Motor neuron (in vitro differentiated cells): ENCODE data around the gene CLDN10. TPM values are rescaled to one million over a fixed set of nuclear protein-coding genes. Genes with fewer than 3 reads are reported as not detected.

Experiments used
- ATAC-seq, 8 experiments: fragments of 200-7000 bp; cut with Tn5 transposase; replicated peaks in 6 of 8; 2 replicates each; pipeline ENCODE4 v1.8.0; 2021; ENCODE audit warnings: mild to moderate bottlenecking in 8 of 8, moderate library complexity in 8 of 8
- H3K27ac ChIP-seq, 2 donors: fragments of 250-450 bp; sonication (Bioruptor Pico); 2 replicates each; pipeline ENCODE4 v1.9.0; 2021; ENCODE audit warnings: antibody characterized with exemption in 2 of 2, mild to moderate bottlenecking in 2 of 2, moderate library complexity in 1 of 2
- H3K4me1 ChIP-seq, 2 donors: fragments of 250-450 bp; sonication (Bioruptor Pico); replicated peaks in 1 of 2; 2 replicates each; pipeline ENCODE4 v1.6.1; 2021; ENCODE audit warnings: antibody characterized with exemption in 2 of 2, mild to moderate bottlenecking in 2 of 2, moderate library complexity in 1 of 2
- H3K4me3 ChIP-seq, 5 donors: fragments of 250-450 bp; sonication (Bioruptor Pico); 2 replicates each; pipeline ENCODE4 v1.9.0; 2021; ENCODE audit warnings: antibody characterized with exemption in 5 of 5, mild to moderate bottlenecking in 5 of 5, moderate library complexity in 4 of 5
- WGBS, 10 experiments: fragments of 450-650 bp; shearing (Covaris generic); methylation state at CpG; one replicate each; pipeline ENCODE4 v1.0.0; 2022; 5-methylcytosine and 5-hydroxymethylcytosine counted together
- in situ Hi-C, 9 experiments: fragments of 400-800 bp; cut with MboI; loops; one replicate each; pipeline ENCODE4 v1.15.0; 2021; ENCODE audit warnings: low sequenced_read_pairs in 9 of 9, low pct_unique_long_range_greater_than_20kb in 2 of 9; ENCODE audit not compliant: unreplicated experiment in 9 of 9
- total RNA-seq, 8 experiments: library from RNA; unstranded; fragments of 300-600 nt; gene quantifications; 2 replicates each; pipeline versions ENCODE4 v1.2.3 to v1.2.4, GENCODE V29; 2022

CLDN10 gene
- total RNA-seq, 8 experiments from 2014 or later: 0.58 to 8.9 (median 1.7) TPM; not detected in 2

- ATAC-seq: no peak
- 29 to 100% (median 65%) methylated on average over 1 of the region's 1 CpG; no CpG with 5 or more reads in 2 of the 10 experiments for WGBS, 10 experiments
- no peak overlapping the region for H3K27ac ChIP-seq
- H3K4me3 ChIP-seq: no peak overlapping the region
- H3K4me1 ChIP-seq: no peaks in the 10 kb centered on the region
- in situ Hi-C loops: no loop called here
Observed at GRCh38 chr13:95607366-95607765, 54.8 kb downstream of the CLDN10 start.

DNA sequence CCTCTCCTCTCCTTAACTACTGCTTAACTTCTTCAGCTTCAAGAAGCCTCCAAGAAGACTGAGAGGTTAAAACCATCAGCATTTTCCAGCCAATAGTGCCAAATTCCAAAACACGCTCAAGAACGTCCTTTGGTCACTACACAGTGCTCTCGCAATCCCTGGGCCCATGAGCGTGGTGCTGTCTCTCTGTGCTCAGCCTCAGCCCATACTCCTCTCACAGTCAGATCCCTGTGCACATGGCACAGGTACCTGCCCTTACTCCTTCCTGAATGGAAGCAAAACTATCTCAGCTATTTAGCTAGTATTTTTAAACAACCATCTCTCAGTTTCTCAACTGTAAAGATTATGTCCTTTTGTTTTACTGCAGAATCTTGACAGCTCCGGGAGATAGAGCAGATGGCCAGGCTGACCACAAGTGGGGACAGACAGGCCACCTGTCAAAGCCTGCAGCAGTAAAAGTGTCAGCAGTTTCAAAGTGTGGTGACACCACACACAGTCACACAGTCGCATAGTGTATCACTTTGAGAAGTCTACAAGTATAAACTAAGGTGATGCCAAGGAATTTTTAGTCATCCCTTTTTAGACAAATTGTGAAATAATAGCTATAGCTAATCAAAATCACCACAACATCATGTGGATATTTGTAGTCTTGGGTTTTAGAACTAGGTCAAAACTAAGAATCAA is 56.3 kb downstream of the CLDN10 start:
- in situ Hi-C loops: no loop called here
- Histone ChIP-seq H3K27ac (no peak overlapping the region), H3K4me3 (no peak overlapping the region), H3K4me1 (no peaks in the 10 kb centered on the region)
- ATAC-seq: no peak
- 50 to 100% (median 89%) methylated on average over 1 to 6 of the region's 6 CpGs for WGBS, 10 experiments

GRCh38 chr13:95614641-95615245 is 62.2 kb downstream of the CLDN10 start:
- Histone ChIP-seq H3K27ac (no peak overlapping the region), H3K4me3 (no peak overlapping the region), H3K4me1 (no peaks in the 10 kb centered on the region)
- ATAC-seq: no peak
- in situ Hi-C loops: no loop called here
- WGBS, 10 experiments: 91 to 100% (median 96%) methylated on average over 1 to 7 of the region's 7 CpGs; no CpG with 5 or more reads in 1 of the 10 experiments

- Histone ChIP-seq H3K4me1 (no peaks in the 10 kb centered on the region), H3K27ac (no peak overlapping the region), H3K4me3 (no peak overlapping the region)
- no peak for ATAC-seq
- WGBS, 10 experiments: 100% methylated on average over 1 of the region's 3 CpGs; no CpG with 5 or more reads in 8 of the 10 experiments
- in situ Hi-C loops: no loop called here
Observed at GRCh38 chr13:95615539-95615938, 63.0 kb downstream of the CLDN10 start.

GRCh38 chr13:95620030-95620824 is 67.7 kb downstream of the CLDN10 start:
- H3K4me1 ChIP-seq: no peaks in the 10 kb centered on the region
- H3K4me3 ChIP-seq: no peak overlapping the region
- in situ Hi-C loops: no loop called here
- H3K27ac ChIP-seq: no peak overlapping the region
- peak in 3 of 8 experiments; percentile 31 to 73 (median 73) for ATAC-seq
- 50 to 100% (median 78%) methylated on average over 1 to 2 of the region's 2 CpGs; no CpG with 5 or more reads in 4 of the 10 experiments for WGBS, 10 experiments

- 86 to 100% (median 93%) methylated on average over 3 to 9 of the region's 10 CpGs; no CpG with 5 or more reads in 3 of the 10 experiments for WGBS, 10 experiments
- Histone ChIP-seq H3K27ac (no peak overlapping the region), H3K4me3 (no peak overlapping the region), H3K4me1 (no peaks in the 10 kb centered on the region)
- in situ Hi-C loops: no loop called here
- no peak for ATAC-seq
Observed at GRCh38 chr13:95620825-95621498, 68.4 kb downstream of the CLDN10 start.

DNA sequence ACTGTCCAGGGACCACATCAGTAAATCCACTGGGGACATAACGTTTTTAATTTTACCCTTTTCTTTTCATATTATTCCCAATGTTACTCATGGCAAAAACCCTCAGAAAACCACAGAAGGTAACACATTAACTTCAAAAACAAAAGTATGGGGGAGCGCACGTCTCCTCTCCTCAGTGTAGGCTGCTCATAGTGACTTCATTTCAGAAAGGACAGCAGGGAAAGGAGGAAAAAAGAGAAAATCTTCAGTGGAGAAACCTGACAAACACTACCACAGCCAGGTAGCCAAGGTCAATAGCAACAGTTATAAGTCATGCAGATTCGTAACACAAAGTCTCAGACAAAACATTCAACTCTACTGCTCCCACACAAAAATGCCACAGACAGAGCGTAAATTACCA is 70.6 kb downstream of the CLDN10 start:
- no peak overlapping the region for H3K4me3 ChIP-seq
- in situ Hi-C loops: no loop called here
- ATAC-seq: no peak
- 31 to 61% (median 48%) methylated on average over 2 to 5 of the region's 5 CpGs; no CpG with 5 or more reads in 2 of the 10 experiments for WGBS, 10 experiments
- no peaks in the 10 kb centered on the region for H3K4me1 ChIP-seq
- H3K27ac ChIP-seq: no peak overlapping the region

DNA sequence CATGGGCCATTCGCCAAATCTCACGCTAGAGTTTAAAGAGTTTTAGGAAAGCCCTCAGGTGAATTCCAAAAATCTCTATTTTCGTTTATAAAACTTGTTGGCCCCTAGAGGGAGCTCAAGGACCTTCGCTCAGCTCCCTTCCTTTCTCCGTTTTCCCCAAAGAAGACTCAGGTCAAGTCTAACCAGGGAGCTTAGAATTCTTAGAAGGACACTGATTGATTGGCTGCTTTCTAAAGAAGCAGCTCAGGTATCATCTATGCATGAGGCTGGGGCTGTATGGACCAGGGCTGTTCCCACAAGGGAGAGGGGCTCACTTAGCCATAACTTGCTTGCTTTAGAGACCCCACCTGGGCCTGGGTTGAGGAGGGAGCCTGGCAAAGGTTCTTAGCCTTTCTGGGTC is 71.5 kb downstream of the CLDN10 start:
- in situ Hi-C loops: no loop called here
- Histone ChIP-seq H3K4me1 (no peaks in the 10 kb centered on the region), H3K27ac (no peak overlapping the region), H3K4me3 (no peak overlapping the region)
- WGBS, 10 experiments: 16 to 83% (median 46%) methylated on average over 1 to 5 of the region's 5 CpGs; no CpG with 5 or more reads in 1 of the 10 experiments
- ATAC-seq: peak in 2 of 8 experiments; percentile 19 to 71

DNA sequence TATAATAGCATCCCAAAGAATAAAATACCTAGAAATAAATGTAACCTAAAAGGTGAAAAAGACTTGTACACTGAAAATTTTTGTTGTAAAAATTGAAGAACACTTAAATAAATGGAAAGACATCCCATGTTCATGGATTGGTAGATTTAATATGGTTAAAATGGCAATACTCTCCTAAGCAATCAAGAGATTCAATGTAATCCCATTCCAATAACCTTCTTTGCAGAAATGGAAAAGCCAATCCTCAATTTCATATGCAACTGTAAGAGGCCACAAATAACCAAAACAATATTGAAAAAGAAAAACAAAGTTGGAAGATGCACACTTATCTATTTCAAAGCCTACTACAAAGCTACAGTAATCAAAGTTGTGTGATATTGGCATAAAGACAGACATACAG is 74.2 kb downstream of the CLDN10 start:
- ATAC-seq: no peak
- Histone ChIP-seq H3K4me1 (no peaks in the 10 kb centered on the region), H3K27ac (no peak overlapping the region), H3K4me3 (no peak overlapping the region)
- in situ Hi-C loops: loop anchor here in 1 of 9 experiments (25.0 kb wide), 1 partner anchor 211 kb away; no protein-coding TSS in a partner anchor

DNA sequence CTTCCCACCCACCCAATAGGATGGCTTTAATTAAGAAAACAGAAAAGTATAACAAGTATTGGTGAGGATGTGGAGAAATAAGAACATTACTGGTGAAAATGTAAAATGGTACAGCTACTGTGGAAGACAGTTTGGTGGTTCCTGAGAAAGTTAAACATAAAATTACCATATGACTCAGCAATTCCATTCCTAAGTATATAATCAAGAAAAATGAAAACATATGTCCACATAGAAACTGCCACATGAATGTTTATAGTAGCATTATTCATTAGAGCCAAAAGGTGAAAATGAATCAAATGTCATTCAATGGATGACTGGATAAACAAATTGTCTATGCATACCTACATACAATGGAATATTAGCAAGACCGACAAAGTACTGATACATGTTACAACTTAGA is 75.1 kb downstream of the CLDN10 start:
- Histone ChIP-seq H3K4me1 (no peaks in the 10 kb centered on the region), H3K4me3 (no peak overlapping the region), H3K27ac (no peak overlapping the region)
- in situ Hi-C loops: loop anchor here in 1 of 9 experiments (25.0 kb wide), 1 partner anchor 210 kb away; no protein-coding TSS in a partner anchor
- ATAC-seq: peak in 3 of 8 experiments; percentile 84 to 87 (median 85)
- WGBS, 10 experiments: 0 to 100% (median 100%) methylated on average over 1 of the region's 1 CpG; no CpG with 5 or more reads in 1 of the 10 experiments

DNA sequence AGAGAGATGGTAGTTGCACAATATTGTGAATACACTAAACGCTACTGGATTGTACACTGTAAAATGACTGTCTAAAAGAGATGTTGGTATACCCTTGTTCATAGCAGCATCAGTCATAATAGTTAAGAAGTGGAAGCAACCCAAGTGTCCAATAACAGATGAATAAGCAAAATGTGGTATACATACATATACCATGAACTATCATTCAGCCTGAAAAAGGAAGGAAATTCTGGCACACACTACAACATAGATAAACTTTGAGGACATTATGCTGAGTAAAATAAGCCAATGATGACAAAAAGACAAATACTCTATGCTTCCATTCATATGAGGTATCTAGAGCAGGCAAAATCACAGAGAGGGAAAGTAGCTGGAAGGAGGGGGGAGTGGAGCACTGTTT is 76.0 kb downstream of the CLDN10 start:
- in situ Hi-C loops: loop anchor here in 1 of 9 experiments (25.0 kb wide), 1 partner anchor 209 kb away; no protein-coding TSS in a partner anchor
- ATAC-seq: no peak
- Histone ChIP-seq H3K4me1 (no peaks in the 10 kb centered on the region), H3K4me3 (no peak overlapping the region), H3K27ac (no peak overlapping the region)
- 75 to 100% (median 94%) methylated on average over 1 of the region's 1 CpG; no CpG with 5 or more reads in 6 of the 10 experiments for WGBS, 10 experiments

DNA sequence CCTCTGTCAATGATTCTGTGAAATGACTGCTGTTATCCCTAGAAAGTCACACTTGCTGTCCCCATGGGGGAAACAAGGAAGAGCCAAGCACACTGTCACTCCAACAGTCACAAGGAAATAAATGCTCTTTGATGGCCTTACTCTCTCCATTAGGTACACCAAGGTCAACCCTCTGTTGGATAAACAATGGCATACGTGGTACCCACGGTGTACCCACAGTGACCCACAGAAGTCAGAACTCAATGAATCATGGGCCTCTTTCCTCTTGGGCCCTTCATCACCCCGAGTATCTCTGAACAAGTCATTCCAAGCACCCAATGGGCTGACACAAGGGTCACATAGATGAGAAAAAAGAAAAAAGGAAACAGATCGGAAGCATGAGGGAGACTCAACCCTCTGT is 76.6 kb downstream of the CLDN10 start:
- Histone ChIP-seq H3K27ac (no peak overlapping the region), H3K4me3 (no peak overlapping the region), H3K4me1 (no peaks in the 10 kb centered on the region)
- WGBS, 10 experiments: 85 to 100% (median 90%) methylated on average over 1 to 4 of the region's 4 CpGs; no CpG with 5 or more reads in 3 of the 10 experiments
- in situ Hi-C loops: loop anchor here in 1 of 9 experiments (25.0 kb wide), 1 partner anchor 208 kb away; no protein-coding TSS in a partner anchor
- no peak for ATAC-seq
